HG02981 (cell line): ENCODE results near the gene CLSTN2.

Experiments used
- ATAC-seq: cut with Tn5 transposase; IDR thresholded peaks from one replicate; pipeline ENCODE4 v1.9.1; 2021; ENCODE audit warnings: mild to moderate bottlenecking, moderate library complexity; ENCODE audit not compliant: unreplicated experiment

CLSTN2 gene

GRCh38 chr3:140568842-140569520 is 634.0 kb downstream of the CLSTN2 start:
- ATAC-seq, result no peak

DNA sequence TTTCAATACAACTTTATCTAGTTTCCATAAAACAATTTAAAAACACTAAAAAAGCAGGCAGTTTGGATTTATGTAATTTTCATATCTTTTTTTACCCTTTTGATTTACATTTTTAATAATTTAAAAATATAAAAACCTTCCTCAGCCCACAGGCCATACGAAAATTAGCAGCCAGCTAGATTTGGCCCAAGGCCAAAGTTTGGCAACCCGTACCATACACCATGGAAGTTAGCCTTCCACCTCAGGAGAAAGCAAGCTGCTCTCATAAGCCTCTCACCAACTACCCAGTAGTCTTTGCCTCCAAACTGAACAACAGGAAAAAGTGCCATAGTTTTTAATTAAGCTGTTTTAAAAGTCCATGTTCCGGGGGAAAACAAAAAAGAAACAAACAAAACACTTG is 635.6 kb downstream of the CLSTN2 start:
- no peak for ATAC-seq

GRCh38 chr3:140571836-140572235 is 636.9 kb downstream of the CLSTN2 start:
- no peak for ATAC-seq

GRCh38 chr3:140572334-140572733 is 637.3 kb downstream of the CLSTN2 start:
- ATAC-seq, result no peak

DNA sequence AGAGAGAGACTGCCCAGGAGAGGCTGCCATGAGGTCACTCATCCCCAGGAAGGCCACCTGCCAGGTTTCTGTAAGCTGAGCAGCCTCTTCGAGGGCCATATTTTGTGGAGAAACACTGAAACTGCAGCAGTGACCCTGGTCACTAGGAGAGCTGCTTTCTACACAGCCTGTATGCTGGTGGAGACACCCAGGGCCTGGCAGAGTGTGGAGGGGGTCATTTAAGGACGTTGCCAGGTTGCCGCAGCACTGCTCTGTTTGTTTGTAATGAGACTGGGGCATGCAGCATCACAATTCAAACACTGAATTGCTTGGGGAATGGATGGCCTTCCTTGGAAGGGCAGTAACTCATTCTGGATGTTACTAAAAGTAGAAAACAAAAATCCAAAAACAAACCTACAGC is 638.0 kb downstream of the CLSTN2 start:
- no peak for ATAC-seq

GRCh38 chr3:140574375-140574774 is 639.4 kb downstream of the CLSTN2 start:
- ATAC-seq, result no peak

DNA sequence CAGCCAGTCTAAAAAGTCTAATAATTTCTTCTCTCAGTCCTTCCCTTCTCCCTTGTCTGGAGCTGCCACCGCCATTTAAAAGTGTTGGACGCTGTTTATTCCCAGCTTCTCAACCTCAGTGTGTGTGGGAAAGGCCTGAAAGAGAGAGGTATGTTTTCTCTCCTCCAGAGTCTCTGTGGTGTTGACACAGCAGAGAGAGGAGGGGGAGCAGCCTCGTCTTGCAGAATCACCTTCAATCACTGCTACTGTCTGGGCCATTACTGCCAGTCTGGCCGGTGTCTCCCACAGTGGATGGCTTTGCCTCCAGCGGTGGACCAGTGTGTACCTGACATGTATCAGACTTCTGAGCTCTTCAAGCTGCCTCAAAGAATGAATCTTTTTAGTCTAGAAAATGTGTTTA is 641.5 kb downstream of the CLSTN2 start:
- no peak for ATAC-seq

GRCh38 chr3:140577911-140578310 is 642.9 kb downstream of the CLSTN2 start:
- ATAC-seq, result no peak

- ATAC-seq, result no peak
These were observed 644.3 kb downstream of the CLSTN2 start for GRCh38 chr3:140579260-140579659.

DNA sequence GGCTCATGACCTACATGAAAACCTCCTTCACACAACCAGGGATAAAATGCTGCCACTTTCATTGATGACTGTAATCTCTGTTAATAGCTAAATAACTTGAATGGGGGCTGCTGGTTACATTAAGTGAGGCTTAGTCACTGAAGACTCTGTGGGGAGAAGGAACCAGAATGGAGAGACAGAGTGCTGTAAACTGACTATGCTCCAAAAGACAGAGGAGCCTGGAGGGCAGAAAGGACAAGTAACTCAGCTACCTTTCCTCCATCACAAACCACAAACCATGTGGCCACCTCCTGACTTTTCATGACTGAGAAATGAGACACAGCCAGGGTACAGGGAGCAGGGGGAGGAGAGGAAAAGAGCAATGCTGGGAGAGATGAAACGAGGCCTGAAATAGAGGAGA is 645.8 kb downstream of the CLSTN2 start:
- no peak for ATAC-seq

DNA sequence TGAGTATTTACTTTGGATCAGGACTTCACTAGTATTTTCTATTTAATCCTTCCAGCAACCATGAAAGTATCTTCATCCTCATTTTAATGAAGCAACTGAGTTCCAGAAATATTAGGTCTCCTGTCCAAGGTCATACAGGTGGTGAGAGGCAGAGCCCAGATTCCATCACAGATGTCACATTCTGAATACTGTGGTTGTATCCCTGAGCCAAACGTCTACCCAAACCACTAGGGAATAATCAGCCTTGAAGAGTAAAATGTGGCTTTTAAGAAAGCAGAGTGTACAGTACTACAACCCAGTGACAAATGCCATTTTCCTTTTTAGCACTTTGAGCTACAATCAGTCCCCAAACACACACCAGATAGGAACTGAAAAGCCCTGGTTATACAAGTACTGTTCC is 649.6 kb downstream of the CLSTN2 start:
- no peak for ATAC-seq

- ATAC-seq, result no peak
These were observed 650.8 kb downstream of the CLSTN2 start for GRCh38 chr3:140585828-140586227.

DNA sequence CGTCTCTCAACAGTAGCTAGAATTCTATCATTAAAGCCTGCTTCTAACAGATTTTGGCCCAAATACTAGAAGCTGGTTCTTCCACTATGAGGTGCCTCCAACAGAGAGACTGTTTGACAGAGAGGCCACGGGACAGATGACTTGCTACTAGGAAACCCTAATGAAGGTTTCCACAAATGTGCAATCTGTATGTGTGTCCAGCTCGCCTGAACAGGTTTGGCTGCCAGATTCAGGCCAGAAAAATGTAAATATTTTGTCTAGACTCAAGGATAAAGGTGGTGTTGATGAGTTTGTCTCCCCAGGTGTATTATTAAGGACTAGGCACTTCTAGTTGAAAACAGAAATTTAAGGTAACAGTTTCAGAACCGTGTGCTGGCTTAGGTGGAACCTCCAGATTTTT is 651.3 kb downstream of the CLSTN2 start:
- no peak for ATAC-seq

- ATAC-seq, result no peak
These were observed 653.6 kb downstream of the CLSTN2 start for GRCh38 chr3:140588558-140588957.

GRCh38 chr3:140593766-140594165 is 658.8 kb downstream of the CLSTN2 start:
- ATAC-seq, result no peak

DNA sequence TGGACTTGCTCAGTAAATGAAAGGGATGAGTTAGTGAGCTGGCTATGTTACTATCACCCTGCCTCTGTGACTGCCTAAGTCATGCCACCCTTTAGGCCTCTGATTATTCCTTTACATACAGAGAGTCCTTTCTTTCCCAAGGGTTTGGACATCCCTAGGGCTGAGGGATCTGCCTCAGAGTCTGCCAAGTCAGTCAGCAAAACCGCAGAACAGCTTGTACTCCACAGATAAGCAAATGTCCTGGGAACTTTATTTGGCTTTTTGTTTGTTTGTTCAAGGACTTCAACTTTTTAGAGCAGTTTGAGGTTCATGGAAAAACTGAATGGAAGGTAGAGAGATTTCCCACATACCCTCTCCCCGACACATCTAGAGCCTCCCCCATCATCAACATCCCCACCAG is 660.3 kb downstream of the CLSTN2 start:
- ATAC-seq, result no peak

DNA sequence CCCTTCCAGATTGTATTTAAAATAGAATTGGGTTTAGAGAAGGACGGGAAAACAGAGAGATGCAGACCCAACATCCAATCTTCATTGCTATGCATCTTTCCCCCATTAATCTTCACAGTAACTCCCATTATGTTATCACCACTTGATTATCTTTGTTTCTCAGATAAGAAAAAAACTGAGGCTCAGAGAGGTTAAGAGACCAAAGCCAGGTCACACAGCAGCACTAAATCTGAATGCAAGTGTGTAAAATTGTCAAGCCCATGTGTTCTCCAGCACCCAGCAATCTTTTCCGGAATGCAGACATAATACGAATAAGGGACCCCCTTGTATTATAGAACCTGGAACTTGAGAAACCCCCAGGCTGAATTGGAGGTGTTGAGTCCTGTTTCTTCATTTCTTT is 662.4 kb downstream of the CLSTN2 start:
- no peak for ATAC-seq

DNA sequence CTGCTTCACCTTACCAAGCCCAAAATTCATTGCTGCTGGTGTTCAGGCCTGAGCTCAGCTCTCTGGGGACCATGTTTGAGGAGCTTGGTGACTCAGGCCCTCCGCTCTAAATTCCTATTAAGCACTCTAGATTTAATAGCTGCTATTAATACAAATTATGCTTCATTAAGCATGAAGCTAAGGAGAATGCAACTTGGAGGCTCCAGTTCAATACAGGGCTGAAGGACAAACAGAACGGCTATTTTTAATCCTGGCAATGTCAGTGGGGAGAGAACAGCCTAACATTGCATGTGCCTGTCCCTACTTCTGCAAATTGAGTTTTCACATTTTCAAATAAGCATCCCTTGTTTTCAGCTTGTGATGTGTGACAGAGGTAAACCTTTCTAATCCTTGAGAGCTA is 662.8 kb downstream of the CLSTN2 start:
- ATAC-seq, result no peak

DNA sequence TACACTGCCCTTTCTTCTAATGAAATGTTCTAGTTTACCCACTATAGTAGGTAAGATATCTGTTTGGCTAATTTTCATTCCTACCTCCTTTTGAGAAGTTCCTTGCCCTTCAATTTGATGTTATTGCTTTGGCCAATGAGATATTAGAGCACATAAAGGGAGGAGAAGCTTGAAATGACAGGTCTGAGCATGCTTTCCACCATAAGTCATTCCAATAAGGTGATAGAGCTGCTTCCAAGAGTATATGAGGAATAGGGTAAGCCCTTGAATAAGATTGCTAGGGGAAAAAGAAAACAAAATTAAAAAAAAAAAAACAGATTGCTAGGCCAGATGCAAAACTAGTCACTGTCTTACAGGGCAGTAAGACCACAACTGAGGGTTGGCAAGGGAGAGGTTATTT is 664.0 kb downstream of the CLSTN2 start:
- no peak for ATAC-seq

DNA sequence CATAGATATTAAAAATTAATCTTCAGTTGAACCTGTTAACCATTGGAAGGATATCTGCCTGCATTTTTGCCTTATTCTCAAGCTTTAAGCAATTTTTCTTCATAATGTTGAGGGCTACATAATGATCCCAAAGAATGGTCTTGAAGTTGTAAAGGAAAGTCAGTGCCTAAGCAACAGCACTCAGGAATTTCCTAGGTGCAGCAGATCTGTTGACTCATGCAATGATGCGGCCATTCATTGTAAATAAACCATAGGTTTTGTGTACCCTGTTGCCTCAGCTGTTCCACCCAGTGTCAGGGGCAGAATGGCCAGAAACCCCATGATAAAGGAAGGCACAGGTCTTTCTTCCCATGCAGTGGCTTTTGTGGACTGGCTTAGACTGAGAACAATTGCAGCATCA is 664.5 kb downstream of the CLSTN2 start:
- no peak for ATAC-seq

DNA sequence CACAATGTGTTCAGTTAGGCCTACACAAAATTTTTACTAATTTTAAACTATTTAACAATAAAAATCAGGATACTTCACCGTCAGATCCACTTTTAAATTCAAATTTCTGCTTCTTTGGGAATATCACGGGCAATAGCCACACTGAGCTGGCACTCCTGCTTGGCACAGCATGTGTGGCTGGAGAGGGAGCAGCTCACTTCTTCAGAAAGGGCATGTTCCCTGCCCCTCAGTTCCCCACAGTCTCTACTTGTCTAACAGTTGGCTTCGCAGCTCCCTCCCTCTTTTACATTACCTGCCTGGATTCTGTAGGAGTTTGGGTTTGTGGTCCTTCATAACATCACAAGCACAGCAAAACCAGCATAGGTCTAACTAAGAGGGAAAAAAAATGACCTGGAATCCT is 666.9 kb downstream of the CLSTN2 start:
- no peak for ATAC-seq

GRCh38 chr3:140602781-140603180 is 667.8 kb downstream of the CLSTN2 start:
- ATAC-seq, result no peak

- no peak for ATAC-seq
These were observed 668.8 kb downstream of the CLSTN2 start for GRCh38 chr3:140603766-140604165.
